Raji (cell line): Measurements from ENCODE around the gene ASCL5.

ENCODE experiments used
- POLR2A ChIP-seq: IDR thresholded peaks from 2 replicates; pipeline ENCODE4 v1.6.1; 2011; ENCODE audit warnings: low read depth, low read length, control low read depth; ENCODE audit not compliant: insufficient read depth

The ASCL5 gene

GRCh38 chr1:201093962-201094361, 33.0 kb downstream of the ASCL5 start:
- no peak for TF ChIP-seq POLR2A

DNA sequence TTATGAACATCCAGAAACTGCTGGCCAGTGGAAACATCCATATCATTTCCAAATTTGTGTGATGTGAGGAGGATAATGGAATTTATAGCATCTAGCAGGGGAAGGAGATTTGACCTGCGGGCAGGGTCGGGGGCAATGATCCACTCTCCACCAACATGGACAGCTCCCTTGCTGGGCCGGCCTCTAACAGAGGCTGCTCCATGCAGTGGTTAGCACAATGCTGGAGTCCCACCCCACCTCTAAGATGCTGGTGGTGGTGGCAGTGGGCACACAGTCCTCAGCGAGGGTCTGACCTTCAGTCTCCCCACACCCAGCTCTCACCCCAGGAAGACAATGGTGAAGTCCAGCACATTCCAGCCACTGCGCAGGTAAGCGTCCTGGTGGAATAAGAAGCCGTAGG, 33.4 kb downstream of the ASCL5 start:
- no peak for TF ChIP-seq POLR2A

DNA sequence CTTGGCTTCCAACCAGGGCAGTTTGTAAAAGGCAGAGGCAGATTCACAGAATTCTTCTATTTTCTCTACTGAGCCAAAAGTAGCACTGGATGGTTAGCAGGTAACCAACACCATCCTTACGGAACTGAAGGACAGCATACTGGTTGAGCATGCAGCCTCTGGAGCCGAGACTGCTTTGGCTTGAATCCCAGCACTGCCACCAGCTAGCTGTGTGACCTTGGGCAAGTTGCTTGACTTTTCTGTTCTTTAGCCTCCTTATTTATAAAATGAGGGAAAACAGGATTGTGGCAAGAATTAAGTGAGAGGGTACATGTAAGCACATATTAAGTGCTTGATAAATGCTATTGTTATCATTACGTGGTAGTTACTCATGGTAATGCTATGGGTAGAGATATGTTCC, 34.2 kb downstream of the ASCL5 start:
- TF ChIP-seq POLR2A, result no peak

DNA sequence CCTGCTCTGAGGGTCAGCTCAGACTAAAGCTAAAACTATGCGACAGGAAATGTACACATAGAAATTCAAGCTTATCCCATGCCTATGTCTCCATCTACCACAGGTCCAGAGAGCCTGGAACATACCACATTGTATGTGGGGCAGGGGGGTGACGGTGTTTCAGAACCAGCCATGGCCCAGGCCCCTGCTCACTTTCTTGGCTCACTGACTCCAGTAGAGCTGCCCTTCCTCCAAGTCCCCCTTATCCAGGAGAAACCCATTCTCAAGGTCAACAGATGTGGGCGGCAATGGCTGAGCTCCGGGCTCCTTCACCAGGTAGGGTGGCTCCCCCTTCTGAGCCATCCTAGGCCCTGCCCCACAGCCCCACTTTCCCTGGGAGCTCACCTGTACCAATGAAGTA, 35.7 kb downstream of the ASCL5 start:
- TF ChIP-seq POLR2A, result no peak

DNA sequence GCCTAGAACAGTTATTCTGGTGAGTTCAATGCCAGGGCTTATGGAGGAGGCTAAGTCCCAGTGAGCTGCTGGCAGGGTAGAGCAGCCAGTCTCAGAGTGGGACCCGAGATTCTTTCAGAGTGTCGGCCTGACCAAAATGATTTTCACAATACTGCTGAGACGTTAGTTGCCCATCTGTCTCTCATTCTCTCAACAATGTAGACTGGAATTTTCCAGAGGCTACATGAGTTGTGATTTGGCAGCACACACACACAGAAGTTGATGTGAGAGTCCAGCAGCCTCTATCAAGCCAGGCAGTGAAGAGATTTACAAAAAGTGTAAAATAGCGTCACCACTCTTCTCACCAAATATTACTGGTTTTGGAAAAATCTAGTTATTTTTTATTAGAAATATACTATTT, 36.4 kb downstream of the ASCL5 start:
- no peak for TF ChIP-seq POLR2A

- TF ChIP-seq POLR2A, result no peak
Measured at GRCh38 chr1:201089596-201089995, 37.4 kb downstream of the ASCL5 start.

GRCh38 chr1:201088901-201089525, 38.0 kb downstream of the ASCL5 start:
- no peak for TF ChIP-seq POLR2A

- no peak for TF ChIP-seq POLR2A
Measured at GRCh38 chr1:201088395-201088794, 38.6 kb downstream of the ASCL5 start.

DNA sequence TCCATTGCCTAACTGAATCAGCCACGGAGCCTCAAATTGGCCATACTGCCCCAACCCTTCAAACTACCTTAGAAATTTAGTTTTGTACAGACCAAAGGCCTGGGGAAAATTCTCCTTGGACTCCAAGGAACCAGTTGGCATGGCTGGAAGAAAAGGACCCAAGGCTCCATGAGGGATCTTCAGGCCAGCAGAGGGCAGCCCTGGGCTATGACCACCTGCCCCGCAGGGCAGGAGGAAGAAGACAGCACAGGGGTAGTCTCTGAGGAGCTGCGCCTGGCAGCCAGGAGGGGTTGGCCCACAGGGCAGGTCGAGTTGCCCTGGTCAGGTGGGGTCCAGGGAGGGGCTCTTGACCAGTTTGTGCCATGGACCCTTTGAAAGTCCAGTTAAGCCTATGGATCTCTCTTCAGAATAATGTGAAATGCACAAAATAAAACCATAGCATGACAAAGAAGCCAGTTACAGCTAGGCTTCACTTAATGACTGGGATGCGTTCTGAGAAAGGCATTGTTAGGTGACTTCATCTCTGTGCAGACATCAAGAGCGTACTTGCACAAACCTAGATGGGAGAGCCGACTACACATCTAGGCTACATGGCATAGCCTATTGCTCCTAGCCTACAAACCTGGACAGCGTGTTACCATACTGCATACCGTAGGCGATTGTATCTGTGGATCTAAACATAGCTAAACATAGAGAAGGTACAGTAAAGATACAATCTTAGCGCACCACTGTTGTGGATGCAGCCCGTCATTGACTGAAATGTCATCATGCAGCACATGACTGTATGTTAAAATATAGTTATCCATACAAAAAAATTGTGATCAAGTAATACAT, 40.9 kb downstream of the ASCL5 start:
- TF ChIP-seq POLR2A, result no peak

DNA sequence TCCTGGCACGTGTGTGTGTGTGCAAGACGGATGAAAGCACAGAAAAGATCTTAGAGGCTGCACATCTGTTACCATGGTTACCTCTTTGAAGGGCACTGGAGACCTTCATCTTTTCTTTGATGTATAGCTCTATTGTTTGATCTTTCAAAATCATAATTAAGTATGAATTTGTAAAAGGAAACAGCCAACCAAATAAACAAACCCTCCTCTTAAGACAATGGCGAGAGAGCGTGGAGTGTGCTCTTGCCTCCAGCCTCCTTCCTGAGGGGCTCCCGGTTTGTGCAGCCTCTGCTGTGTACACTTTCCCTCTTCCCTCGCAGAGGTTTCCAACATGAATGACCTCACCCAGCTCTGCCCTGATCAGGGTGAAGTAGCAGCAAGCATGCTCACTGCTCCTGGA, 42.7 kb downstream of the ASCL5 start:
- TF ChIP-seq POLR2A, result no peak

DNA sequence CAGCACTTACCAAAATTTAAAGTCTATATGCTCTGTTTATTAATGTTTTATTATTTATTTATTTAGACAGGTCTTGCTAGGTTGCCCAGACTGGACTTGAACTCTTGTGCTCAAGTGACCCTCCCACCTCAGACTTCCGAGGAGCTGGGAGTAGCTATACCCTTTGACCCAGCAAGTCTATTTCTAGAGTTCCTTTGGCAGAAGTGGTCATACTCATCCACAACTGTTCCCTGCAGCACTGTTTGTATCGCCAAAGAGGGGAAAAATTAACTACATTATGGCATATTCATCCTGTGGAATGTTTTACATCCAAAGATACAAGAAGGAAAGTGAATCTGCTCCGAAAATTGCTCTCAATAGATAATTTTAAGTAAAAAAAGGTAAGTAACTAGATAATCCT, 43.2 kb downstream of the ASCL5 start:
- TF ChIP-seq POLR2A, result no peak

DNA sequence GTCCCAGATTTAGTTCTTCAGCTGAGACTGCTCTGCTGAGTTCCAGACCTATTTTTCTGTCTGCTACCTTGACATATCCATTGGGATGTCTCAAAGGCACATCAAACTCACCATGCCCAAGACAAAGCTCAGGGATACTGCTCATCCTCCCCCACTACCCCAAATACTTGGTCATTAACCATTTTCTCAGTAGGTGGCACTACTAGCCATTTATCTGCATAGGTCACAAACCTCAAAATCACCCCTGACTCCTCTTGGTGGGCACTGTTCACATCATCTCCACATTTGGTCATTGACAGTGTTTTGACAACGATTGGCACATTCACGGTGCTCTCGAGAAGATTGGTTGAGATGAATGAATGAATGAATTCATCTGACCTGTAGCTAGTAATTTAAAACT, 46.8 kb downstream of the ASCL5 start:
- no peak for TF ChIP-seq POLR2A

- no peak for TF ChIP-seq POLR2A
Measured at GRCh38 chr1:201077736-201078135, 49.2 kb downstream of the ASCL5 start.

GRCh38 chr1:201077116-201077515, 49.9 kb downstream of the ASCL5 start:
- TF ChIP-seq POLR2A, result no peak

DNA sequence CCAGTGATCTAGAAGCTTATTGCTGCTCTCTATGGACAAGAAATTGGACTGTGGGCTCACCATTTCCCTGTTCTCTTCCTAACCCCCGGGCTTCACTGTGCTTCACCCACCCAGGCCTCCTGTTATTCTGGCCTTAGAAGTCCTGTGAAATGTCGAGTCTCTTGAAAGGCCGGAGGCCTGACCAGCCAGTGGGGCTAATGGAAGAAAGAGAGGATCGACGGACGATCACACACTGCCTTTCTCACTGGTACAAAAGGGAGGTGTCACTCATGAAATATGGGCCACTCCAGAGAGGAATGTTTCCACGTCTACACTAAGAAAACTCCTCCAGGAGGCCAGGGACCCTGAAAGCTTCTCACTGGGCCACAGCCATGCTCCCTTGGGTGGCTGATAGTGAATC, 50.9 kb downstream of the ASCL5 start:
- TF ChIP-seq POLR2A, result no peak

DNA sequence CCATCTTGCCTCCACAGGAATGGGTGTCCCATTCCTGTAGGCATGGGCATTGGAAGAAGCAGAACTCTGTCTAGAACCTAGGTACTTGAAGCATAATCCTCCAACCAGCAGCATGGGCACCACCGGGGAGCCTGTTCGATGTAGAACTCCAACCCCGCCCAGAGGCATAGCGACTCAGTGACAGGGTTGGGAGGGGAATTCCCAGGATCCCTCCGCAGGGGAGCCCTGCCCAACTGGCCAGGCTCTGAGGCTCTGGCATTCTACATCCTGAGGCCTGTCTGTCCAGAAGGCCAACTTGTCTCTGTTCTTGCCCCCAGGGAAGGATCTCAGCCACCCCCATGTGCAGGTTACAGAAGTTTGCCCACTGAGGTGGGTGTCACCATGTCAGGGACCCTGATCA, 53.0 kb downstream of the ASCL5 start:
- TF ChIP-seq POLR2A, result no peak

DNA sequence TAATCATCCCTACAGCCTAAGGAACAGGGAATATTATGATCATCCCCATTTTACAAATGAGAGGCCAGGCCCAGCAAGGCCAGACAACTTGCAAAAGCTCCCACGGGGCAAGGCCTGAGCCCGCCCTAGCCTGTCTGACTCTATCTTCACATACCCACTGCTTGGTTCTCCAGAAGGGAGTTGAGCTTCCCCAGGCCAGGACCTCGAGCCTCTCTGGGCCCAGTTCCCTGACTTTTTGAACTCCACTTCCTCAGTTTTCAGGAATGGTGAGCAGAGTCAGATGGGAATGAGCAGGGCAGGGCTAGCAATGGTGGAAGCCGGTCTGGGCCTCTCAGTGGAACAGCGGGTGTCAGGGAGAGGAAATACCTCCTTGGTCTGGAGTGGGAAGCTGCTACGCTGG, 54.1 kb downstream of the ASCL5 start:
- no peak for TF ChIP-seq POLR2A

- no peak for TF ChIP-seq POLR2A
Measured at GRCh38 chr1:201072149-201072548, 54.8 kb downstream of the ASCL5 start.

GRCh38 chr1:201069636-201070035, 57.3 kb downstream of the ASCL5 start:
- no peak for TF ChIP-seq POLR2A
